Muscle of arm (tissue), 12 donors: ENCODE data around the gene ZNF112. TPM values are rescaled to one million over a fixed set of nuclear protein-coding genes. Genes with fewer than 3 reads are reported as not detected.

Experiments
- DNase-seq: peaks from one replicate; pipeline ENCODE4 v3.0.0-alpha.2; 2013
- polyA plus RNA-seq, 12 donors: library from polyadenylated mRNA; unstranded; fragments of 120-200 nt; gene quantifications; one replicate each; pipeline ENCODE4 v1.2.1, GENCODE V29; 2013; ENCODE audit not compliant: insufficient read length in 12 of 12

The ZNF112 gene
- polyA plus RNA-seq, 12 donors, result 3.1 to 8.9 (median 6.2) TPM; not detected in 1

- no peak for DNase-seq
Observed at GRCh38 chr19:44284968-44285367, 71.5 kb downstream of the ZNF112 start.

GRCh38 chr19:44282846-44283245 is 73.6 kb downstream of the ZNF112 start:
- no peak for DNase-seq

GRCh38 chr19:44280916-44281315 is 75.6 kb downstream of the ZNF112 start:
- no peak for DNase-seq

GRCh38 chr19:44278181-44278690 is 78.2 kb downstream of the ZNF112 start:
- DNase-seq, result no peak

GRCh38 chr19:44277331-44277730 is 79.1 kb downstream of the ZNF112 start:
- no peak for DNase-seq

Other genes with a start within 250 kb of the ZNF112 start
- gene ZNF225, start 243.3 kb downstream of the ZNF112 start, polyA plus RNA-seq, result 1 to 10 TPM in 11 of 12 donors, not detected in 1; 4.4 to 7.8 (median 5.8) TPM
- gene ZNF234, start 215.1 kb downstream of the ZNF112 start, polyA plus RNA-seq, result 10 to 100 TPM in 6 of 12 donors, 1 to 10 TPM in 5, not detected in 1; 7.3 to 15.9 (median 10.2) TPM
- gene ZNF226, start 191.6 kb downstream of the ZNF112 start, polyA plus RNA-seq, result 10 to 100 TPM in 10 of 12 donors, 1 to 10 TPM in 1, not detected in 1; 4.8 to 21.5 (median 14.3) TPM
- 10 to 100 TPM in 11 of 12 donors, not detected in 1; 13.8 to 18.0 (median 15.4) TPM for gene ZNF227, start 144.1 kb downstream of the ZNF112 start, polyA plus RNA-seq
- gene ZNF233, start 96.8 kb downstream of the ZNF112 start, polyA plus RNA-seq, result 10 to 100 TPM in 1 of 12 donors, 1 to 10 TPM in 10, not detected in 1; 2.3 to 14.5 (median 3.2) TPM
- gene ZNF235, start 51.7 kb downstream of the ZNF112 start, polyA plus RNA-seq, result 1 to 10 TPM in 10 of 12 donors, not detected in 2; 5.4 to 9.2 (median 6.4) TPM
- 1 to 10 TPM in 11 of 12 donors, not detected in 1; 3.6 to 9.8 (median 7.1) TPM for gene ZNF285, start 44.9 kb upstream of the ZNF112 start, polyA plus RNA-seq
- 1 to 10 TPM in 11 of 12 donors, not detected in 1; 5.5 to 8.6 (median 6.3) TPM for gene ZNF229, start 91.8 kb upstream of the ZNF112 start, polyA plus RNA-seq
- 10 to 100 TPM in 1 of 12 donors, 1 to 10 TPM in 9, not detected in 2; 6.6 to 10.1 (median 7.7) TPM for gene ZNF180, start 143.8 kb upstream of the ZNF112 start, polyA plus RNA-seq
- gene CEACAM20, start 173.0 kb upstream of the ZNF112 start, polyA plus RNA-seq, result not detected